Pancreas (tissue), 10 donors: ENCODE data around the gene KIAA0513. TPM values are rescaled to one million over a fixed set of nuclear protein-coding genes. Genes with fewer than 3 reads are reported as not detected.
A peak's percentile ranks its signal among the peaks of the same experiment; 100 is the strongest.

Experiments used
- ATAC-seq, 4 donors: fragments of 200-7000 bp; cut with Tn5 transposase; one replicate each; pipeline versions ENCODE4 v1.8.0 to v1.9.1; 2020; ENCODE audit warnings: mild to moderate bottlenecking in 4 of 4, moderate library complexity in 4 of 4
- DNase-seq, 6 donors: peaks; one replicate each; pipeline ENCODE4 v3.0.0-alpha.2; 2020
- FAIRE-seq: peaks from 2 replicates; lab custom pipeline; 2012; peaks lifted over from hg19 to GRCh38; lab: Jason Lieb, UNC
- H3K27ac ChIP-seq, 4 donors: fragments of 200-600 bp; sonication (generic); 1 replicate in 3 of 4; 2 replicates in 1 of 4; pipeline versions ENCODE4 v1.5.0 to v1.8.0; 2020
- H3K27me3 ChIP-seq, 4 donors: fragments of 200-600 bp; one replicate each; pipeline ENCODE4 v1.8.0; 2021
- H3K36me3 ChIP-seq, 3 donors: fragments of 200-600 bp; sonication (generic) in 1 of 3; one replicate each; pipeline versions ENCODE4 v1.5.0 to v1.8.0; 2020 to 2021
- H3K4me1 ChIP-seq, 3 donors: fragments of 200-600 bp; one replicate each; pipeline ENCODE4 v1.8.0; 2021
- H3K4me3 ChIP-seq, 4 donors: fragments of 200-600 bp; sonication (generic) in 2 of 4; one replicate each; pipeline versions ENCODE4 v1.5.0 to v1.8.0; 2020 to 2021
- H3K9me3 ChIP-seq, 4 donors: fragments of 200-600 bp; one replicate each; pipeline ENCODE4 v1.8.0; 2021
- CTCF ChIP-seq, 4 donors: fragments of 200-600 bp; sonication (generic) in 3 of 4; IDR thresholded peaks; one replicate each; pipeline versions ENCODE4 v1.5.0 to v1.8.0; 2021; ENCODE audit warnings: antibody characterized with exemption in 4 of 4
- WGBS, 2 donors: extraction: QIAGEN DNeasy Blood & Tissue Kit; methylation state at CpG; one replicate each; pipeline ENCODE4 v1.1.7; 2013; 5-methylcytosine and 5-hydroxymethylcytosine counted together
- intact Hi-C, 3 donors: fragments of 100-400 bp; cut with DNase I; formaldehyde crosslinking; loops; one replicate each; pipeline versions ENCODE4 v1.11.1 to v1.14.2; 2022
- polyA plus RNA-seq, 2 donors: library from polyadenylated mRNA; stranded (reverse); fragments of 200-250 nt; gene quantifications; one replicate each; pipeline ENCODE4 v1.2.3, GENCODE V29; 2013
- total RNA-seq, 6 donors: library from RNA; stranded (reverse); fragmentation: NEBNext Ultra II Directional in 4 of 6; extraction: Animal tissue kit (Norgen Biotek cat#: 25700) in 4 of 6; gene quantifications; one replicate each; pipeline versions ENCODE4 v1.2.1 to v1.2.4, GENCODE V29; 2021 to 2023
- donor health status: healthy with polysubstance abuse.
- donor health status: DM: no; HTN: no; CAD: no; lungs with moderate emphysema.
- donor health status: DM: no; HTN: no; CAD: no.
- donor health status: control.
- donor health status: control.
- donor health status: Bipolar disorder and iron deficiency.
- donor health status: DM: yes; HTN: yes; CAD: no.
- donor health status: DM: no; HTN: no; CAD: no.
- donor health status: DM: no; HTN: no; CAD: no.
- donor health status: DM: yes; HTN: yes; CAD: no.

Gene KIAA0513
- total and polyA plus RNA-seq, 8 donors = 3.5 to 22.1 (median 16.2) TPM

GRCh38 chr16:85011846-85012284 lies 15.7 kb upstream of the KIAA0513 start:
- TF ChIP-seq CTCF (IDR thresholded peaks at IDR 0.05) = no peak
- Histone ChIP-seq H3K4me3 (peak overlapping the region; percentile 57 to 80 (median 68)), H3K36me3 (no peaks in the 10 kb centered on the region), H3K27ac (peak overlapping the region; percentile 85 to 99 (median 98)), H3K4me1 (peaks cover 0 to 33% (median 19%) of the 10 kb centered on the region in 3 donors), H3K27me3 (no peaks in the 10 kb centered on the region), H3K9me3 (no peaks in the 10 kb centered on the region)
- FAIRE-seq (no peak), DNase-seq (no peak), ATAC-seq (peak; percentile 15 to 42 (median 32))
- intact Hi-C loops = no loop called here
- WGBS, 2 donors = 10 to 12% methylated on average over 17 of the region's 17 CpGs

- no peak for ATAC-seq
- H3K27ac ChIP-seq = no peak overlapping the region
- H3K36me3 ChIP-seq = no peaks in the 10 kb centered on the region
- H3K4me1 ChIP-seq = peaks cover 10 to 24% (median 20%) of the 10 kb centered on the region in 3 donors
- no peak for FAIRE-seq
- no peak for DNase-seq
- no peaks in the 10 kb centered on the region for H3K27me3 ChIP-seq
- intact Hi-C loops = no loop called here
- no peak for TF ChIP-seq CTCF (IDR thresholded peaks at IDR 0.05)
- no peak overlapping the region for H3K4me3 ChIP-seq
- H3K9me3 ChIP-seq = no peaks in the 10 kb centered on the region
- WGBS, 2 donors = 51 to 58% methylated on average over 2 of the region's 2 CpGs
These were observed 13.3 kb upstream of the KIAA0513 start for GRCh38 chr16:85014311-85014710.

- no peaks in the 10 kb centered on the region for H3K9me3 ChIP-seq
- H3K27me3 ChIP-seq = no peaks in the 10 kb centered on the region
- intact Hi-C loops = no loop called here
- FAIRE-seq = no peak
- H3K27ac ChIP-seq = no peak overlapping the region
- no peak for DNase-seq
- H3K4me1 ChIP-seq = peaks cover 10 to 17% (median 16%) of the 10 kb centered on the region in 3 donors
- no peak overlapping the region for H3K4me3 ChIP-seq
- WGBS, 2 donors = 89 to 93% methylated on average over 5 of the region's 5 CpGs
- H3K36me3 ChIP-seq = no peaks in the 10 kb centered on the region
- no peak for TF ChIP-seq CTCF (IDR thresholded peaks at IDR 0.05)
- no peak for ATAC-seq
These were observed 12.0 kb upstream of the KIAA0513 start for GRCh38 chr16:85015481-85016187.

GRCh38 chr16:85017151-85017550 lies 10.4 kb upstream of the KIAA0513 start:
- no peak overlapping the region for H3K27ac ChIP-seq
- H3K36me3 ChIP-seq = no peaks in the 10 kb centered on the region
- 86 to 89% methylated on average over 4 of the region's 4 CpGs for WGBS, 2 donors
- H3K4me3 ChIP-seq = no peak overlapping the region
- DNase-seq (peak in 1 of 6 donors; percentile 2), FAIRE-seq (no peak), ATAC-seq (peak in 1 of 4 donors; percentile 8)
- intact Hi-C loops = no loop called here
- no peaks in the 10 kb centered on the region for H3K27me3 ChIP-seq
- peaks cover 10 to 17% (median 16%) of the 10 kb centered on the region in 3 donors for H3K4me1 ChIP-seq
- no peak for TF ChIP-seq CTCF (IDR thresholded peaks at IDR 0.05)
- no peaks in the 10 kb centered on the region for H3K9me3 ChIP-seq

- intact Hi-C loops = no loop called here
- FAIRE-seq (no peak), DNase-seq (peak in 1 of 6 donors; percentile 3), ATAC-seq (no peak)
- H3K27ac ChIP-seq = peak overlapping the region in 1 of 4 donors; percentile 80
- H3K4me3 ChIP-seq = no peak overlapping the region
- H3K4me1 ChIP-seq = peaks cover 10 to 17% (median 16%) of the 10 kb centered on the region in 3 donors
- H3K9me3 ChIP-seq = no peaks in the 10 kb centered on the region
- no peak for TF ChIP-seq CTCF (IDR thresholded peaks at IDR 0.05)
- 81 to 83% methylated on average over 8 of the region's 8 CpGs for WGBS, 2 donors
- no peaks in the 10 kb centered on the region for H3K36me3 ChIP-seq
- no peaks in the 10 kb centered on the region for H3K27me3 ChIP-seq
These were observed 10.0 kb upstream of the KIAA0513 start for GRCh38 chr16:85017633-85018032.
